HL-60/S4 (cell line): ENCODE data around the gene AUTS2.
"Not testable (repeated sequence)": the region's sequence is repeated elsewhere in the genome, so short reads cannot be mapped to it uniquely, and the experiment has no call there.

Source experiments
- in situ Hi-C: fragments of 300-500 bp; cut with MboI; formaldehyde crosslinking; loops from 2 replicates; pipeline ENCODE4 v1.14.3; 2022; ENCODE audit warnings: low sequenced_read_pairs

The AUTS2 gene

GRCh38 chr7:70794962-70795361, 1196.7 kb downstream of the AUTS2 start:
- in situ Hi-C loops = no loop called here

GRCh38 chr7:70795948-70796347, 1197.7 kb downstream of the AUTS2 start:
- in situ Hi-C loops = no loop called here

- in situ Hi-C loops = no loop called here
These were observed 1198.8 kb downstream of the AUTS2 start for GRCh38 chr7:70797109-70797514.

GRCh38 chr7:70799841-70800405, 1201.6 kb downstream of the AUTS2 start:
- in situ Hi-C loops = no loop called here

- in situ Hi-C loops = no loop called here
These were observed 1207.1 kb downstream of the AUTS2 start for GRCh38 chr7:70805360-70805759.

- in situ Hi-C loops = no loop called here
These were observed 1209.4 kb downstream of the AUTS2 start for GRCh38 chr7:70807650-70808049.

- in situ Hi-C loops = no loop called here
These were observed 1210.6 kb downstream of the AUTS2 start for GRCh38 chr7:70808876-70809275.

GRCh38 chr7:70810558-70811139, 1212.4 kb downstream of the AUTS2 start:
- in situ Hi-C loops = no loop called here

- in situ Hi-C loops = no loop called here
These were observed 1214.2 kb downstream of the AUTS2 start for GRCh38 chr7:70812511-70812910.

- in situ Hi-C loops = not testable (repeated sequence)
These were observed 1224.2 kb downstream of the AUTS2 start for GRCh38 chr7:70822490-70822889.

GRCh38 chr7:70829221-70830059, 1231.2 kb downstream of the AUTS2 start:
- in situ Hi-C loops = no loop called here

GRCh38 chr7:70830060-70830395, 1231.8 kb downstream of the AUTS2 start:
- in situ Hi-C loops = no loop called here

- in situ Hi-C loops = no loop called here
These were observed 1232.2 kb downstream of the AUTS2 start for GRCh38 chr7:70830426-70830825.

- in situ Hi-C loops = no loop called here
These were observed 1235.5 kb downstream of the AUTS2 start for GRCh38 chr7:70833726-70834125.

GRCh38 chr7:70834424-70834823, 1236.1 kb downstream of the AUTS2 start:
- in situ Hi-C loops = no loop called here

- in situ Hi-C loops = no loop called here
These were observed 1237.4 kb downstream of the AUTS2 start for GRCh38 chr7:70835658-70836057.

- in situ Hi-C loops = no loop called here
These were observed 1238.0 kb downstream of the AUTS2 start for GRCh38 chr7:70836279-70836678.

- in situ Hi-C loops = no loop called here
These were observed 1238.7 kb downstream of the AUTS2 start for GRCh38 chr7:70836946-70837345.

GRCh38 chr7:70837589-70837988, 1239.3 kb downstream of the AUTS2 start:
- in situ Hi-C loops = no loop called here

GRCh38 chr7:70838292-70838907, 1240.1 kb downstream of the AUTS2 start:
- in situ Hi-C loops = no loop called here
